ENCODE measurements around the gene DHX38.
A peak's percentile ranks its signal among the peaks of the same experiment; 100 is the strongest.
"Not testable (repeated sequence)": the region's sequence is repeated elsewhere in the genome, so short reads cannot be mapped to it uniquely, and the experiment has no call there.

The DHX38 gene

DNA sequence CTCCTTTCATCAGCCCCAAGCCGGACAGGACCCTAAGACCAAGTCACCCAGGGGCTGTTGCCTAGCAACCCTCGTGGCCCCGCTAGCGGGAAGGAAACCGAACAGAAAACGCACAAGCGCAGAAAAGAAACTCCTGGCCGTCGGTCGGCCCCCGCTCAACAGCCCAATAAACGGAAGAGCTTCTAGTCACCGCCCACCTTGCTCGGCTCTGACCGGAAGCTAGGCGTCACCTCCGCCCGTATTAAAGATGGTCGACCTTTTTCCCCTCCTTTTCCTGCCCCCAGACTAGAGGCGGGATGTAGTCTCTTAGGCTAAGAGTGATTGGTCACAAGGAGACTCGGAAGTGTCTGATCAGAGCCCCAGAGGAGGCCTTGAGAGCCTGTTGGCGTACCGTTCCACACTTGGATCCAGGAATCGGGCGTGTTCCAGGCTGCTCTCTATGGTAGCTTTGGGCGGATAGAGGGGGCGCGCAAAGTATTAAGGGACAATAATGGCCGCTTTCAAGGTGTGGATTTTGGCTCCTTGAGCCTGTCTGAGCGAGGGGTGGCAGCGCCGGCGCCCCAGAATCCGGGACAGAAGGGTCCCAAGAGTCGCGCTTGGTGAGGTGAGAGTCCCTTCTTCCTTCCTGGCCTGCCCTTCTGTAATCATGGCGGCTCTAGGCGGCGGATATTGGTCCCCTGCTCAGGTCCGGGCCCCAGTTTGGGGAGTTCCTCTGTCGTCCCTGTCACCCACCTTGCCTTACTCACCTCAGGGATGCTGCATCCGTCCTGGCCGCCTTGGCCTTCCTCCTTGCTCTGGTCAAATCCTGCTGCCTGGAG lies at the start of gene DHX38, which contains the start of gene TXNL4B:
DHX38 (plus strand) TSS at position 400 of the 818 bp plus-strand sequence. CDS start 2,311 bp downstream, outside the sequence.
TXNL4B (minus strand) TSS at position 173 of the 818 bp plus-strand sequence. CDS start 2,871 bp downstream, outside the sequence.
- peak; percentile 86 for DNase-seq (ENCODE audit: low read depth, low spot score)
- Histone ChIP-seq H3K9me3 (ENCODE audit: low read depth, low read length) (no peaks in the 10 kb centered on the region), H3K4me3 (peak within 1 kb of the TSS; percentile 89), H3K27ac (peak within 1 kb of the TSS; percentile 71; the same call in 1 of the 2 replicates), H3K9ac (ENCODE audit: insufficient read length) (peak within 1 kb of the TSS; percentile 90), H3K36me3 (ENCODE audit: insufficient read depth, low read length) (peaks cover 10% of the 10 kb centered on the region; the same call in 1 of the 2 replicates)
- TF ChIP-seq POLR2AphosphoS5 (IDR thresholded peaks at IDR 0.05; ENCODE audit: borderline replicate concordance, low read depth, low read length) (peak; percentile 69), FOXP2 (optimal IDR thresholded peaks at IDR 0.05; ENCODE audit: control extremely low read depth, extremely low read length, insufficient read depth) (no peak)

DNA sequence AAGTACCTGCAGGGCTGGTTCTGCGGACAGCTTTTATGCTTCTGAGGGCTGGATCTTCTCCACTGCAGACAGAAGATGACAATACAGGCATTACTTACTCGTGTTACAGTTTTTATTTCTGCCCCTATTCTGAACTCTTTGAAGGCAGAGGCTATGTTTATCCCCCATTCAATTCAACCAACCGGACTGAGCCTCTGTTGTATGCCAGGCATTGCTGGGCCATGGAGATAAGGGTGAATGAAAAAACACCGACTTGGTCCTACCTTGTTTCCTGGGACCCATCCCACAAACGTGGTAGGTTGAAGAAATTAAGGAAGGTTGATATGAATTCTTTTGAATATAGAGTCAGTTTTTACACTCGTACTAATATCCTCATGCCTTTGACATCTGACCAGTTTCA lies 49.4 kb upstream of the DHX38 start:
- Histone ChIP-seq H3K4me3 (no peak overlapping the region), H3K9me3 (ENCODE audit: low read depth, low read length) (no peaks in the 10 kb centered on the region), H3K27ac (no peak overlapping the region), H3K36me3 (ENCODE audit: insufficient read depth, low read length) (no peaks in the 10 kb centered on the region), H3K9ac (ENCODE audit: insufficient read length) (no peak overlapping the region)
- DNase-seq (ENCODE audit: low read depth, low spot score) = no peak
- TF ChIP-seq FOXP2 (optimal IDR thresholded peaks at IDR 0.05; ENCODE audit: control extremely low read depth, extremely low read length, insufficient read depth) = no peak
- TF ChIP-seq POLR2AphosphoS5 (IDR thresholded peaks at IDR 0.05; ENCODE audit: borderline replicate concordance, low read depth, low read length) = no peak
- TF ChIP-seq EZH2 (IDR thresholded peaks at IDR 0.05) = no peak

- no peaks in the 10 kb centered on the region for H3K36me3 ChIP-seq (ENCODE audit: insufficient read depth, low read length)
- H3K4me3 ChIP-seq = no peak overlapping the region
- H3K27ac ChIP-seq = no peak overlapping the region
- no peaks in the 10 kb centered on the region for H3K9me3 ChIP-seq (ENCODE audit: low read depth, low read length)
- H3K9ac ChIP-seq (ENCODE audit: insufficient read length) = no peak overlapping the region
- no peak for TF ChIP-seq POLR2AphosphoS5 (IDR thresholded peaks at IDR 0.05; ENCODE audit: borderline replicate concordance, low read depth, low read length)
- TF ChIP-seq FOXP2 (optimal IDR thresholded peaks at IDR 0.05; ENCODE audit: control extremely low read depth, extremely low read length, insufficient read depth) = no peak
- TF ChIP-seq EZH2 (IDR thresholded peaks at IDR 0.05) = no peak
- no peak for DNase-seq (ENCODE audit: low read depth, low spot score)
These were observed 48.8 kb upstream of the DHX38 start for GRCh38 chr16:72044825-72045359.

- no peak overlapping the region for H3K9ac ChIP-seq (ENCODE audit: insufficient read length)
- no peak overlapping the region for H3K27ac ChIP-seq
- H3K4me3 ChIP-seq = no peak overlapping the region
- no peak for TF ChIP-seq FOXP2 (optimal IDR thresholded peaks at IDR 0.05; ENCODE audit: control extremely low read depth, extremely low read length, insufficient read depth)
- no peak for TF ChIP-seq EZH2 (IDR thresholded peaks at IDR 0.05)
- TF ChIP-seq POLR2AphosphoS5 (IDR thresholded peaks at IDR 0.05; ENCODE audit: borderline replicate concordance, low read depth, low read length) = no peak
- no peaks in the 10 kb centered on the region for H3K36me3 ChIP-seq (ENCODE audit: insufficient read depth, low read length)
- no peaks in the 10 kb centered on the region for H3K9me3 ChIP-seq (ENCODE audit: low read depth, low read length)
- DNase-seq (ENCODE audit: low read depth, low spot score) = no peak
These were observed 44.5 kb upstream of the DHX38 start for GRCh38 chr16:72049110-72049509.

DNA sequence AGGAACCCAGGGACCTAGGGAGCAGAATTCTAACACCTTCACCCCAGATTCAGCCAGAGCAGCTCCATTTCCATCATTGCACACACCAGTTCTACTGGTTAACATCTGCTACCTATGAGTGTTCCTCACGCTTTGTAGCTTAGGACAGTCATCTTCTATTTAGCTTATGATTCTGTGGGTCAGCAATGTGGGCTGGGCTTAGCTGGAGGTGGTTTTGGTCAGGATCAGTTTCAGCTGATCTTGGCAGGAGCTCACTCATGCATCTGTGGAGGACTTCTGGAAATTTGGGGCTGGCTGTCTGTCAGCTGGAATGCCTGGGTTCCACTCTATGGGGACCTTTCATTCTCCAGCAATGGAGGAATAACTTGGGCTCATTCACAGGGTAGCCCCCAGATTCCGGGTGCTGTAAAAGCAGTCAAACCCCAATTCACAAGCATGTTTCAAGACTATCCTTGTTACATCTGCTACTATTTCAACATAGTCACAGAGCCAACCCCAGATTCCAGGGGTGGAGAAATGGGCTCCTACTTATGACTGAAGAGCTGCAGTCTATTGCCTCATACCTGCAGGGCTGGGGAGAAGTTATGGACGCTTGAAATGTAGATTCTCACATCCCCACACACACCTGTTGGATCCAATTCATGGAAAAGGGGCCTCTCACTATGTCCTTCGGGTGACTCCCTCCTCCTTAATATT lies 42.7 kb upstream of the DHX38 start:
- no peaks in the 10 kb centered on the region for H3K9me3 ChIP-seq (ENCODE audit: low read depth, low read length)
- no peaks in the 10 kb centered on the region for H3K36me3 ChIP-seq (ENCODE audit: insufficient read depth, low read length)
- no peak for TF ChIP-seq FOXP2 (optimal IDR thresholded peaks at IDR 0.05; ENCODE audit: control extremely low read depth, extremely low read length, insufficient read depth)
- no peak for TF ChIP-seq EZH2 (IDR thresholded peaks at IDR 0.05)
- no peak for TF ChIP-seq POLR2AphosphoS5 (IDR thresholded peaks at IDR 0.05; ENCODE audit: borderline replicate concordance, low read depth, low read length)
- no peak overlapping the region for H3K4me3 ChIP-seq
- H3K27ac ChIP-seq = no peak overlapping the region
- H3K9ac ChIP-seq (ENCODE audit: insufficient read length) = no peak overlapping the region
- DNase-seq (ENCODE audit: low read depth, low spot score) = no peak

GRCh38 chr16:72051818-72052217 lies 41.8 kb upstream of the DHX38 start:
- no peak for TF ChIP-seq FOXP2 (optimal IDR thresholded peaks at IDR 0.05; ENCODE audit: control extremely low read depth, extremely low read length, insufficient read depth)
- no peak for TF ChIP-seq EZH2 (IDR thresholded peaks at IDR 0.05)
- no peak for TF ChIP-seq POLR2AphosphoS5 (IDR thresholded peaks at IDR 0.05; ENCODE audit: borderline replicate concordance, low read depth, low read length)
- Histone ChIP-seq H3K4me3 (no peak overlapping the region), H3K9ac (ENCODE audit: insufficient read length) (no peak overlapping the region), H3K9me3 (ENCODE audit: low read depth, low read length) (no peaks in the 10 kb centered on the region), H3K27ac (no peak overlapping the region), H3K36me3 (ENCODE audit: insufficient read depth, low read length) (no peaks in the 10 kb centered on the region)
- no peak for DNase-seq (ENCODE audit: low read depth, low spot score)

DNA sequence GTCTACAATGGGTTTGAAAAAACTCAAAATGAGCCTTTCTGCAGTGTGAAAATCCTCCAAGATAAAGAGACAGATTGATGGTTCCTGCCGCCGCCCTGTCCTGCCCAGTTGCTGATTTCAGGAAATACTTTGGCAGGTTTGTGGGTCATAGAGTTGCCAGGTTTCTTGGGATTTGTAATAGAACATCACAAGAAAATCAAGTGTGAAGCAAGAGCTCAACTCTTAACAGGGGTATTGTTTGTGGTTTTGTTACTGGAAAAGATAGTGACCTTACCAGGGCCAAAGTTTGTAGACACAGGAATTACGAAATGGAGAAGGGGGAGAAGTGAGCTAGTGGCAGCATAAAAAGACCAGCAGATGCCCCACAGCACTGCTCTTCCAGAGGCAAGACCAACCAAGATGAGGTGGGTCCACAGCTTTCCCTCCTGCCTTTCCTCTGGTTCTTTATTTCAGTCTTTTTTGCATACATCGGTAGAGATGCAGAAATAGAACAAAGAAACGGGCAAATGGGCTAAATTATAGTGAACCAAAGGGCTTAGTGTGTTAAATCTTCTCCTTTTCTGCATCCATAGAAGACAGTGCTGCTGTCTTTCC lies 39.3 kb upstream of the DHX38 start, which contains the start of gene HP:
HP (plus strand) TSS at position 252 of the 594 bp plus-strand sequence; CDS start at position 400, 148 bp downstream.
- H3K4me3 ChIP-seq; H3K9me3 ChIP-seq (ENCODE audit: low read depth, low read length); H3K27ac ChIP-seq; H3K36me3 ChIP-seq (ENCODE audit: insufficient read depth, low read length); H3K9ac ChIP-seq (ENCODE audit: insufficient read length); DNase-seq (ENCODE audit: low read depth, low spot score): not testable (repeated sequence)

DNA sequence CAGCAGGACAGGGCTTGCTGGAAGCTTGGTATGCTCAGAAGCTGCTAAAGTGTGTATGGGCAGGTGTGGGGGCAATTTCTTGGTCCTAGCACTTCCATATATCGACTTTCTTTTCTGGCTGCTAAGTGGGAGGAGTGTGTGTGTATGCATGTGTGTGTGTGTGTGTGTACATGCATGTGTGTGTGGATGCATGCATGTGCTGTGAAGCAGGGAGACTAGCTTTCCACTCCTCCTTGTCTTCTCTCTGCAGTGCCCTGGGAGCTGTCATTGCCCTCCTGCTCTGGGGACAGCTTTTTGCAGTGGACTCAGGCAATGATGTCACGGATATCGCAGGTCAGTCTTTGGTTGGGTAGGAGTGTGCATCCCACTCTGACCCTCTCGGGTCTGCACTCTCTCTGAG lies 37.7 kb upstream of the DHX38 start:
- no peak overlapping the region for H3K4me3 ChIP-seq
- no peak overlapping the region for H3K27ac ChIP-seq
- H3K9ac ChIP-seq (ENCODE audit: insufficient read length) = no peak overlapping the region
- no peak for DNase-seq (ENCODE audit: low read depth, low spot score)
- no peaks in the 10 kb centered on the region for H3K36me3 ChIP-seq (ENCODE audit: insufficient read depth, low read length)
- TF ChIP-seq EZH2 (IDR thresholded peaks at IDR 0.05) = no peak
- no peak for TF ChIP-seq POLR2AphosphoS5 (IDR thresholded peaks at IDR 0.05; ENCODE audit: borderline replicate concordance, low read depth, low read length)
- no peak for TF ChIP-seq FOXP2 (optimal IDR thresholded peaks at IDR 0.05; ENCODE audit: control extremely low read depth, extremely low read length, insufficient read depth)
- no peaks in the 10 kb centered on the region for H3K9me3 ChIP-seq (ENCODE audit: low read depth, low read length)

- H3K9me3 ChIP-seq (ENCODE audit: low read depth, low read length); H3K9ac ChIP-seq (ENCODE audit: insufficient read length); DNase-seq (ENCODE audit: low read depth, low spot score); H3K36me3 ChIP-seq (ENCODE audit: insufficient read depth, low read length); H3K4me3 ChIP-seq; H3K27ac ChIP-seq: not testable (repeated sequence)
These were observed 36.3 kb upstream of the DHX38 start for GRCh38 chr16:72057313-72057712.

DNA sequence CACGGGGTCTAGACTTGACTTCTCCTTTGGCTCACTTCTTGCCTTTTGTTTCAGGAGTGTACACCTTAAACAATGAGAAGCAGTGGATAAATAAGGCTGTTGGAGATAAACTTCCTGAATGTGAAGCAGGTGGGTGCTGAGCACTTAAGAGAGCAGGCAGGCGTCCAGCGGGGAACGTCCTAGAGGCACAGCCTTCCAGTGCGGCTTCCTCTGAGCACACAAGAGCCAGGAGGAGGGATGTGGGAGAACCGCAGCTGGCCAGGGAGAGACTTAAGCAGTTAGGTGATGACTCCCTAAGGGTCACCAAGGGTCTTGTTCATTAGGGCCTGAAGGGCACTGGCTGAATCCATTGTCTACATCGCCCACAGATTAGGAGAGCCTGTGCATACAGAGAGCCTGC lies 34.6 kb upstream of the DHX38 start:
- H3K9me3 ChIP-seq (ENCODE audit: low read depth, low read length); H3K27ac ChIP-seq; H3K36me3 ChIP-seq (ENCODE audit: insufficient read depth, low read length); H3K9ac ChIP-seq (ENCODE audit: insufficient read length); H3K4me3 ChIP-seq; DNase-seq (ENCODE audit: low read depth, low spot score): not testable (repeated sequence)
